Trophoblast cell (in vitro differentiated cells and primary cell): ENCODE data around the gene TRNP1.

Experiments used
- DNase-seq, 2 donors: peaks; one replicate each; pipeline ENCODE4 v3.0.0-alpha.2; 2016
- H2AFZ ChIP-seq: 2 replicates; pipeline ENCODE4 v1.6.1; 2013; ENCODE audit warnings: low read length, moderate library complexity, mild to moderate bottlenecking; ENCODE audit not compliant: insufficient read depth, poor library complexity
- H2AK5ac ChIP-seq: 2 replicates; pipeline ENCODE4 v1.6.1; 2013; ENCODE audit warnings: mild to moderate bottlenecking, low read length
- H2BK120ac ChIP-seq: 2 replicates; pipeline ENCODE4 v1.6.1; 2013; ENCODE audit warnings: low read length, mild to moderate bottlenecking, moderate library complexity; ENCODE audit not compliant: insufficient read depth, poor library complexity
- H2BK12ac ChIP-seq: 2 replicates; pipeline ENCODE4 v1.6.1; 2013; ENCODE audit warnings: mild to moderate bottlenecking, low read length, moderate library complexity
- H2BK5ac ChIP-seq: 2 replicates; pipeline ENCODE4 v1.6.1; 2013; ENCODE audit warnings: low read length, low read depth, moderate library complexity, mild to moderate bottlenecking; ENCODE audit not compliant: poor library complexity
- H3K14ac ChIP-seq: 2 replicates; pipeline ENCODE4 v1.6.1; 2013; ENCODE audit warnings: mild to moderate bottlenecking, low read length
- H3K18ac ChIP-seq: 2 replicates; pipeline ENCODE4 v1.6.1; 2013; ENCODE audit warnings: mild to moderate bottlenecking, low read length
- H3K23ac ChIP-seq: 2 replicates; pipeline ENCODE4 v1.6.1; 2013; ENCODE audit warnings: low read length
- H3K27ac ChIP-seq: 2 replicates; pipeline ENCODE4 v1.5.1; 2013; ENCODE audit warnings: low read depth, mild to moderate bottlenecking, inconsistent platforms, low read length, moderate library complexity
- H3K27me3 ChIP-seq: 2 replicates; pipeline ENCODE4 v1.6.1; 2013; ENCODE audit warnings: inconsistent platforms, mild to moderate bottlenecking, low read length, moderate library complexity; ENCODE audit not compliant: insufficient read depth
- H3K36me3 ChIP-seq, 2 experiments: 1 replicate in 1 of 2; 2 replicates in 1 of 2; pipeline ENCODE4 v1.6.1; 2013; ENCODE audit warnings: low read length in 2 of 2, mild to moderate bottlenecking in 2 of 2, moderate library complexity in 1 of 2; ENCODE audit not compliant: insufficient read depth in 2 of 2, control insufficient read depth in 1 of 2
- H3K4ac ChIP-seq: 2 replicates; pipeline ENCODE4 v1.6.1; 2013; ENCODE audit warnings: low read depth, mild to moderate bottlenecking, low read length, moderate library complexity
- H3K4me1 ChIP-seq, 2 experiments: 1 replicate in 1 of 2; 2 replicates in 1 of 2; pipeline ENCODE4 v1.6.1; 2013; ENCODE audit warnings: low read length in 2 of 2, mild to moderate bottlenecking in 2 of 2, moderate library complexity in 1 of 2; ENCODE audit not compliant: insufficient read depth in 2 of 2, control insufficient read depth in 1 of 2
- H3K4me2 ChIP-seq: 2 replicates; pipeline ENCODE4 v1.6.1; 2013; ENCODE audit warnings: inconsistent platforms, mild to moderate bottlenecking, low read length, moderate library complexity
- H3K4me3 ChIP-seq: 2 replicates; pipeline ENCODE4 v1.5.1; 2013; ENCODE audit warnings: mild to moderate bottlenecking, low read depth, low read length, inconsistent platforms
- H3K79me1 ChIP-seq: one replicate; pipeline ENCODE4 v1.6.1; 2013; ENCODE audit warnings: low read length
- H3K79me2 ChIP-seq: 2 replicates; pipeline ENCODE4 v1.6.1; 2013; ENCODE audit warnings: low read length, mild to moderate bottlenecking; ENCODE audit not compliant: control insufficient read depth, insufficient read depth, poor library complexity
- H3K9ac ChIP-seq: 2 replicates; pipeline ENCODE4 v1.6.1; 2013; ENCODE audit warnings: mild to moderate bottlenecking, low read length
- H3K9me3 ChIP-seq: 2 replicates; pipeline ENCODE4 v1.6.1; 2013; ENCODE audit warnings: low read depth, mild to moderate bottlenecking, control low read depth, inconsistent platforms, low read length; ENCODE audit not compliant: insufficient read depth
- H4K12ac ChIP-seq: 2 replicates; pipeline ENCODE4 v1.6.1; 2013; ENCODE audit warnings: low read depth, mild to moderate bottlenecking, low read length, moderate library complexity
- H4K8ac ChIP-seq: 2 replicates; pipeline ENCODE4 v1.6.1; 2013; ENCODE audit warnings: low read depth, mild to moderate bottlenecking, low read length, moderate library complexity
- H4K91ac ChIP-seq: one replicate; pipeline ENCODE4 v1.6.1; 2013; ENCODE audit warnings: low read depth, mild to moderate bottlenecking, low read length, moderate library complexity
- WGBS: extraction: QIAGEN DNeasy Blood & Tissue Kit; methylation state at CpG from one replicate; pipeline ENCODE4 v1.1.7; 2013; ENCODE audit warnings: missing lambda C conversion rate; ENCODE audit not compliant: insufficient read length, insufficient coverage; ENCODE audit errors: extremely low coverage; 5-methylcytosine and 5-hydroxymethylcytosine counted together

TRNP1 gene

GRCh38 chr1:27003745-27004470, 10.4 kb downstream of the TRNP1 start:
- peaks cover 3% of the 10 kb centered on the region for H3K9me3 ChIP-seq
- H3K27me3 ChIP-seq = no peaks in the 10 kb centered on the region
- peaks cover 20 to 28% of the 10 kb centered on the region in 2 experiments for H3K36me3 ChIP-seq
- H4K8ac ChIP-seq = no peak overlapping the region
- H4K91ac ChIP-seq = no peak overlapping the region
- H3K79me1 ChIP-seq = peaks cover 14% of the 10 kb centered on the region
- no peak overlapping the region for H4K12ac ChIP-seq
- H3K79me2 ChIP-seq = peaks cover 2% of the 10 kb centered on the region
- no CpG with 5 or more reads among the region's 7 CpGs for WGBS
- H2BK5ac ChIP-seq = no peak overlapping the region
- no peak for DNase-seq
- no peak overlapping the region for H3K4me3 ChIP-seq
- H2BK120ac ChIP-seq = no peak overlapping the region
- H3K14ac ChIP-seq = no peak overlapping the region
- no peak overlapping the region for H3K9ac ChIP-seq
- H3K4me1 ChIP-seq = peaks cover 30 to 51% of the 10 kb centered on the region in 2 experiments
- no peak overlapping the region for H3K18ac ChIP-seq
- H2BK12ac ChIP-seq = no peak overlapping the region
- H3K4me2 ChIP-seq = no peak overlapping the region
- no peak overlapping the region for H3K27ac ChIP-seq
- no peak overlapping the region for H3K4ac ChIP-seq
- H3K23ac ChIP-seq = no peak overlapping the region
- H2AFZ ChIP-seq = no peak overlapping the region
- H2AK5ac ChIP-seq = no peak overlapping the region

- H3K4me1 ChIP-seq = peaks cover 33 to 56% of the 10 kb centered on the region in 2 experiments
- no peak overlapping the region for H3K4me3 ChIP-seq
- H3K27ac ChIP-seq = no peak overlapping the region
- no peak overlapping the region for H3K4me2 ChIP-seq
- H3K36me3 ChIP-seq = peaks cover 20 to 28% of the 10 kb centered on the region in 2 experiments
- no peak overlapping the region for H3K9ac ChIP-seq
- DNase-seq = no peak
- H3K9me3 ChIP-seq = peaks cover 3% of the 10 kb centered on the region
- H2BK5ac ChIP-seq = no peak overlapping the region
- H3K79me2 ChIP-seq = peaks cover 5% of the 10 kb centered on the region
- no peak overlapping the region for H4K12ac ChIP-seq
- no peak overlapping the region for H3K18ac ChIP-seq
- no peaks in the 10 kb centered on the region for H3K27me3 ChIP-seq
- H2BK120ac ChIP-seq = no peak overlapping the region
- no peak overlapping the region for H3K4ac ChIP-seq
- WGBS = no CpG with 5 or more reads among the region's 10 CpGs
- H2AK5ac ChIP-seq = no peak overlapping the region
- no peak overlapping the region for H3K14ac ChIP-seq
- H3K79me1 ChIP-seq = peaks cover 14% of the 10 kb centered on the region
- H4K91ac ChIP-seq = no peak overlapping the region
- H2AFZ ChIP-seq = no peak overlapping the region
- no peak overlapping the region for H2BK12ac ChIP-seq
- H4K8ac ChIP-seq = no peak overlapping the region
- H3K23ac ChIP-seq = no peak overlapping the region
Measured at GRCh38 chr1:27004471-27005165, 11.1 kb downstream of the TRNP1 start.

- H3K79me1 ChIP-seq = peaks cover 17% of the 10 kb centered on the region
- no peak overlapping the region for H3K14ac ChIP-seq
- no peak overlapping the region for H3K27ac ChIP-seq
- peaks cover 3% of the 10 kb centered on the region for H3K9me3 ChIP-seq
- no peak overlapping the region for H2BK120ac ChIP-seq
- H3K27me3 ChIP-seq = no peaks in the 10 kb centered on the region
- H2BK12ac ChIP-seq = no peak overlapping the region
- H3K18ac ChIP-seq = no peak overlapping the region
- H2BK5ac ChIP-seq = no peak overlapping the region
- no CpG with 5 or more reads among the region's 3 CpGs for WGBS
- H3K4me1 ChIP-seq = peaks cover 35 to 58% of the 10 kb centered on the region in 2 experiments
- no peak overlapping the region for H4K91ac ChIP-seq
- no peak overlapping the region for H4K12ac ChIP-seq
- H2AFZ ChIP-seq = no peak overlapping the region
- H3K4ac ChIP-seq = no peak overlapping the region
- peaks cover 20 to 28% of the 10 kb centered on the region in 2 experiments for H3K36me3 ChIP-seq
- H3K9ac ChIP-seq = no peak overlapping the region
- no peak overlapping the region for H2AK5ac ChIP-seq
- DNase-seq = no peak
- H3K79me2 ChIP-seq = peaks cover 9% of the 10 kb centered on the region
- H3K4me2 ChIP-seq = no peak overlapping the region
- no peak overlapping the region for H3K4me3 ChIP-seq
- H4K8ac ChIP-seq = no peak overlapping the region
- H3K23ac ChIP-seq = no peak overlapping the region
Measured at GRCh38 chr1:27005166-27005530, 11.7 kb downstream of the TRNP1 start.

GRCh38 chr1:27005648-27006496, 12.4 kb downstream of the TRNP1 start:
- H3K9me3 ChIP-seq = peaks cover 3% of the 10 kb centered on the region

More at GRCh38 chr1:27005648-27006496, 12.4 kb downstream of the TRNP1 start:
- Histone ChIP-seq H3K14ac (no peak overlapping the region), H3K4me2 (no peak overlapping the region), H3K27me3 (no peaks in the 10 kb centered on the region), H3K9ac (no peak overlapping the region), H3K4ac (peak overlapping the region; percentile 4), H3K18ac (peak overlapping the region; percentile 5), H2AFZ (no peak overlapping the region), H2AK5ac (no peak overlapping the region), H2BK5ac (no peak overlapping the region), H4K91ac (no peak overlapping the region), H2BK120ac (no peak overlapping the region), H3K4me3 (no peak overlapping the region), H3K36me3 (peaks cover 20 to 28% of the 10 kb centered on the region in 2 experiments), H3K27ac (no peak overlapping the region), H3K79me2 (peaks cover 9% of the 10 kb centered on the region), H2BK12ac (no peak overlapping the region), H3K23ac (no peak overlapping the region), H3K79me1 (peaks cover 22% of the 10 kb centered on the region), H3K4me1 (peaks cover 42 to 62% of the 10 kb centered on the region in 2 experiments), H4K12ac (no peak overlapping the region), H4K8ac (no peak overlapping the region)
- DNase-seq = no peak
- WGBS = no CpG with 5 or more reads among the region's 48 CpGs
